Adrenal gland (tissue), 12 donors: ENCODE results near the gene UBE2R2. TPM values are rescaled to one million over a fixed set of nuclear protein-coding genes. Genes with fewer than 3 reads are reported as not detected.
A peak's percentile ranks its signal among the peaks of the same experiment; 100 is the strongest.

ENCODE experiments used
- DNase-seq, 7 donors: peaks; one replicate each; pipeline ENCODE4 v3.0.0-alpha.2; 2019 to 2020
- H3K27ac ChIP-seq, 5 donors: fragments of 200-600 bp; sonication (generic) in 4 of 5; 1 replicate in 3 of 5; 2 replicates in 2 of 5; pipeline versions ENCODE4 v1.5.1 to v1.8.0; 2016 to 2020; ENCODE audit warnings: mild to moderate bottlenecking in 1 of 5
- H3K27me3 ChIP-seq: fragments of 200-600 bp; 2 replicates; pipeline ENCODE4 v1.8.0; 2021
- H3K36me3 ChIP-seq, 2 donors: fragments of 200-600 bp; replicated peaks in 1 of 2; 1 replicate in 1 of 2; 2 replicates in 1 of 2; pipeline versions ENCODE4 v1.5.1 to v1.8.0; 2018 to 2022
- H3K4me1 ChIP-seq, 2 donors: fragments of 200-600 bp; replicated peaks in 1 of 2; 1 replicate in 1 of 2; 2 replicates in 1 of 2; pipeline versions ENCODE4 v1.5.1 to v1.8.0; 2018 to 2021
- H3K4me3 ChIP-seq, 4 donors: fragments of 200-600 bp; sonication (generic) in 3 of 4; one replicate each; pipeline ENCODE4 v1.5.1; 2016 to 2018
- H3K9me3 ChIP-seq, 3 donors: fragments of 200-600 bp; sonication (generic) in 1 of 3; replicated peaks in 1 of 3; 1 replicate in 2 of 3; 2 replicates in 1 of 3; pipeline versions ENCODE4 v1.5.1 to v1.8.0; 2016 to 2021
- CTCF ChIP-seq, 6 experiments: fragments of 450-650 bp in 4 of 6; fragments of 200-600 bp in 2 of 6; sonication (generic) in 1 of 6; IDR thresholded peaks; 1 replicate in 5 of 6; 2 replicates in 1 of 6; pipeline versions ENCODE4 v1.5.1 to v1.8.0; 2016 to 2021; ENCODE audit warnings: antibody characterized with exemption in 6 of 6, mild to moderate bottlenecking in 2 of 6, moderate library complexity in 1 of 6
- POLR2A ChIP-seq, 2 donors: fragments of 450-650 bp; IDR thresholded peaks; one replicate each; pipeline ENCODE4 v1.6.1; 2017; ENCODE audit warnings: antibody characterized with exemption in 2 of 2, mild to moderate bottlenecking in 2 of 2, moderate library complexity in 1 of 2
- WGBS, 4 donors: extraction: QIAGEN DNeasy Blood & Tissue Kit in 2 of 4; methylation state at CpG; one replicate each; pipeline versions ENCODE4 v1.1.5 to v1.1.7; 2013 to 2017; 5-methylcytosine and 5-hydroxymethylcytosine counted together
- intact Hi-C, 2 donors: fragments of 100-400 bp; cut with DNase I; formaldehyde crosslinking; loops; one replicate each; pipeline versions ENCODE4 v1.14.1 to v1.15.0; 2022 to 2023
- polyA plus RNA-seq, 3 donors: library from polyadenylated mRNA; stranded (reverse); fragments of 200-250 nt in 2 of 3; fragments of 350-450 nt in 1 of 3; fragmentation: Illumina TruSeq in 1 of 3; extraction: RNeasy Lipid Tissue Mini Kit (QIAGEN cat#74804) in 1 of 3; gene quantifications; one replicate each; pipeline ENCODE4 v1.2.3, GENCODE V29; 2013 to 2014
- total RNA-seq, 9 donors: library from RNA; depleted of rRNA in 4 of 9; stranded (reverse); fragments of >200 nt in 4 of 9; fragments of 120-200 nt in 1 of 9; fragmentation: NEBNext Ultra II Directional in 1 of 9; extraction: Animal tissue kit (Norgen Biotek cat#: 25700) in 1 of 9; gene quantifications; one replicate each; pipeline versions ENCODE4 v1.1.0 to v1.2.4, GENCODE V29; 2013 to 2023
- donor health status: healthy with polysubstance abuse.
- donor health status: Bipolar disorder and iron deficiency.
- donor health status: DM: yes; HTN: yes; CAD: no.
- donor health status: DM: no; HTN: no; CAD: no.
- donor health status: DM: no; HTN: no; CAD: no.
- donor health status: DM: yes; HTN: yes; CAD: no.

The UBE2R2 gene
- total and polyA plus RNA-seq, 12 donors, result 12.8 to 46.7 (median 26.9) TPM

- DNase-seq, result peak in 1 of 7 donors; percentile 25
- Histone ChIP-seq H3K27me3 (no peaks in the 10 kb centered on the region), H3K27ac (peak overlapping the region in 2 of 5 donors; percentile 10 to 38), H3K36me3 (no peaks in the 10 kb centered on the region), H3K4me3 (no peak overlapping the region), H3K9me3 (no peaks in the 10 kb centered on the region), H3K4me1 (peaks cover 13 to 31% of the 10 kb centered on the region in 2 donors)
- 36 to 67% (median 50%) methylated on average over 5 to 7 of the region's 7 CpGs for WGBS, 4 donors
- no peak for TF ChIP-seq CTCF (IDR thresholded peaks at IDR 0.05)
- TF ChIP-seq POLR2A (IDR thresholded peaks at IDR 0.05), result no peak
- intact Hi-C loops, result no loop called here
Measured at GRCh38 chr9:33878691-33879366, 61.9 kb downstream of the UBE2R2 start.

- Histone ChIP-seq H3K9me3 (no peaks in the 10 kb centered on the region), H3K27me3 (no peaks in the 10 kb centered on the region), H3K4me1 (peaks cover 18 to 42% of the 10 kb centered on the region in 2 donors), H3K27ac (peak overlapping the region in 1 of 5 donors; percentile 11), H3K4me3 (no peak overlapping the region), H3K36me3 (no peaks in the 10 kb centered on the region)
- no peak for DNase-seq
- TF ChIP-seq POLR2A (IDR thresholded peaks at IDR 0.05) (no peak), CTCF (IDR thresholded peaks at IDR 0.05) (no peak)
- intact Hi-C loops, result no loop called here
- 94 to 97% (median 96%) methylated on average over 7 to 8 of the region's 8 CpGs for WGBS, 4 donors
Measured at GRCh38 chr9:33880211-33881089, 63.5 kb downstream of the UBE2R2 start.

GRCh38 chr9:33881635-33882034 lies 64.7 kb downstream of the UBE2R2 start:
- intact Hi-C loops, result no loop called here
- Histone ChIP-seq H3K4me1 (peaks cover 22 to 49% of the 10 kb centered on the region in 2 donors), H3K36me3 (no peaks in the 10 kb centered on the region), H3K27me3 (no peaks in the 10 kb centered on the region), H3K27ac (peak overlapping the region in 1 of 5 donors; percentile 39), H3K4me3 (no peak overlapping the region), H3K9me3 (no peaks in the 10 kb centered on the region)
- WGBS, 4 donors, result 10 to 31% (median 23%) methylated on average over 1 of the region's 1 CpG
- TF ChIP-seq POLR2A (IDR thresholded peaks at IDR 0.05), result no peak
- TF ChIP-seq CTCF (IDR thresholded peaks at IDR 0.05), result no peak
- DNase-seq, result no peak
